Breast epithelium (tissue), 3 donors: Measurements from ENCODE around the gene RAB11FIP5.

Experiments used
- CTCF ChIP-seq, 3 donors: fragments of 450-650 bp; IDR thresholded peaks; one replicate each; pipeline ENCODE4 v1.5.1; 2016 to 2017; ENCODE audit warnings: antibody characterized with exemption in 3 of 3, mild to moderate bottlenecking in 3 of 3, moderate library complexity in 3 of 3
- POLR2A ChIP-seq: fragments of 450-650 bp; IDR thresholded peaks from one replicate; pipeline ENCODE4 v1.6.1; 2016; ENCODE audit warnings: antibody characterized with exemption, mild to moderate bottlenecking, moderate library complexity

GRCh38 chr2:73076701-73077423 is 35.9 kb downstream of the RAB11FIP5 start:
- TF ChIP-seq POLR2A (no peak), CTCF (IDR thresholded peaks at IDR 0.05) (no peak)
